ENCODE data around the gene STEAP1.

STEAP1 gene

GRCh38 chr7:90187507-90188050, 33.3 kb downstream of the STEAP1 start:
- no peak for TF ChIP-seq CTCF (IDR thresholded peaks at IDR 0.05; ENCODE audit: low read depth, low read length)
- no peak for DNase-seq (ENCODE audit: low read depth, low spot score)
- no peak overlapping the region for H3K4me3 ChIP-seq (ENCODE audit: low read depth, low read length)
- in situ Hi-C loops (cut with HindIII; ENCODE audit: low sequenced_read_pairs): no loop called here

- no peak for TF ChIP-seq CTCF (IDR thresholded peaks at IDR 0.05; ENCODE audit: low read depth, low read length)
- DNase-seq (ENCODE audit: low read depth, low spot score): no peak
- in situ Hi-C loops (cut with HindIII; ENCODE audit: low sequenced_read_pairs): no loop called here
- no peak overlapping the region for H3K4me3 ChIP-seq (ENCODE audit: low read depth, low read length)
These were observed 34.0 kb downstream of the STEAP1 start for GRCh38 chr7:90188281-90188680.

GRCh38 chr7:90190995-90191394, 36.7 kb downstream of the STEAP1 start:
- TF ChIP-seq CTCF (IDR thresholded peaks at IDR 0.05; ENCODE audit: low read depth, low read length): no peak
- DNase-seq (ENCODE audit: low read depth, low spot score): no peak
- no peak overlapping the region for H3K4me3 ChIP-seq (ENCODE audit: low read depth, low read length)
- in situ Hi-C loops (cut with HindIII; ENCODE audit: low sequenced_read_pairs): no loop called here

GRCh38 chr7:90191648-90192047, 37.4 kb downstream of the STEAP1 start:
- TF ChIP-seq CTCF (IDR thresholded peaks at IDR 0.05; ENCODE audit: low read depth, low read length): no peak
- in situ Hi-C loops (cut with HindIII; ENCODE audit: low sequenced_read_pairs): no loop called here
- DNase-seq (ENCODE audit: low read depth, low spot score): no peak
- H3K4me3 ChIP-seq (ENCODE audit: low read depth, low read length): no peak overlapping the region

- no peak overlapping the region for H3K4me3 ChIP-seq (ENCODE audit: low read depth, low read length)
- TF ChIP-seq CTCF (IDR thresholded peaks at IDR 0.05; ENCODE audit: low read depth, low read length): no peak
- peak; percentile 13 for DNase-seq (ENCODE audit: low read depth, low spot score)
- in situ Hi-C loops (cut with HindIII; ENCODE audit: low sequenced_read_pairs): no loop called here
These were observed 38.8 kb downstream of the STEAP1 start for GRCh38 chr7:90192876-90193750.

GRCh38 chr7:90194911-90195809, 40.9 kb downstream of the STEAP1 start:
- H3K4me3 ChIP-seq (ENCODE audit: low read depth, low read length): no peak overlapping the region
- no peak for TF ChIP-seq CTCF (IDR thresholded peaks at IDR 0.05; ENCODE audit: low read depth, low read length)
- no peak for DNase-seq (ENCODE audit: low read depth, low spot score)
- in situ Hi-C loops (cut with HindIII; ENCODE audit: low sequenced_read_pairs): no loop called here
